Measurements from ENCODE around the gene SWT1.

SWT1 gene

GRCh38 chr1:185139246-185139645 lies 17.7 kb upstream of the SWT1 start:
- Histone ChIP-seq H3K4me2 (ENCODE audit: insufficient read depth, low read length, poor library complexity, severe bottlenecking) (no peak overlapping the region), H3K9me3 (replicated peaks in 1 of 2; ENCODE audit: control insufficient read depth in 2 of 2, insufficient read depth in 1 of 2, low read depth in 1 of 2, low read length in 2 of 2) (no peaks in the 10 kb centered on the region), H2BK15ac (ENCODE audit: low read length) (no peak overlapping the region), H4K91ac (ENCODE audit: low read depth, low read length, poor library complexity) (no peak overlapping the region), H4K8ac (ENCODE audit: low read depth, low read length) (no peak overlapping the region), H3K4me3 (ENCODE audit: low read length in 2 of 2) (no peak overlapping the region), H2BK12ac (ENCODE audit: low read length) (no peak overlapping the region), H2BK5ac (ENCODE audit: low read length) (no peak overlapping the region), H3K9ac (ENCODE audit: low read depth, low read length, poor library complexity) (no peak overlapping the region), H3K36me3 (replicated peaks in 1 of 2; ENCODE audit: control insufficient read depth in 2 of 2, insufficient read depth in 2 of 2, low read length in 2 of 2) (peaks cover 2 to 94% of the 10 kb centered on the region in 2 donors), H3K14ac (ENCODE audit: low read length) (no peak overlapping the region), H3K27me3 (ENCODE audit: control insufficient read depth in 3 of 3, insufficient read depth in 3 of 3, low read depth in 1 of 3, low read length in 3 of 3) (no peaks in the 10 kb centered on the region), H3K18ac (ENCODE audit: low read length) (no peak overlapping the region), H3K79me1 (ENCODE audit: low read depth, low read length) (no peaks in the 10 kb centered on the region), H3K4me1 (ENCODE audit: control insufficient read depth in 2 of 2, insufficient read depth in 1 of 2, low read depth in 1 of 2, low read length in 2 of 2) (no peaks in the 10 kb centered on the region), H3K27ac (replicated peaks; ENCODE audit: low read length) (no peak overlapping the region), H2BK120ac (ENCODE audit: low read depth, low read length) (no peak overlapping the region), H3K23ac (ENCODE audit: low read depth, low read length, poor library complexity) (no peak overlapping the region), H2AK5ac (ENCODE audit: low read depth, low read length) (no peak overlapping the region), H2AFZ (ENCODE audit: low read length) (no peak overlapping the region), H3K4ac (ENCODE audit: low read length) (no peak overlapping the region)
- WGBS, 2 donors (ENCODE audit: extremely low coverage in 2 of 2, insufficient read length in 2 of 2, insufficient replicate concordance in 1 of 2), result no CpG with 5 or more reads among the region's 4 CpGs
- no peak for DNase-seq (ENCODE audit: low spot score)

GRCh38 chr1:185144233-185144632 lies 12.7 kb upstream of the SWT1 start:
- Histone ChIP-seq H3K18ac (ENCODE audit: low read length) (no peak overlapping the region), H2BK15ac (ENCODE audit: low read length) (no peak overlapping the region), H3K9ac (ENCODE audit: low read depth, low read length, poor library complexity) (no peak overlapping the region), H3K79me1 (ENCODE audit: low read depth, low read length) (no peaks in the 10 kb centered on the region), H3K4me3 (ENCODE audit: low read length in 2 of 2) (no peak overlapping the region), H3K23ac (ENCODE audit: low read depth, low read length, poor library complexity) (no peak overlapping the region), H4K91ac (ENCODE audit: low read depth, low read length, poor library complexity) (no peak overlapping the region), H3K4me2 (ENCODE audit: insufficient read depth, low read length, poor library complexity, severe bottlenecking) (no peak overlapping the region), H3K9me3 (replicated peaks in 1 of 2; ENCODE audit: control insufficient read depth in 2 of 2, insufficient read depth in 1 of 2, low read depth in 1 of 2, low read length in 2 of 2) (no peaks in the 10 kb centered on the region), H3K27me3 (ENCODE audit: control insufficient read depth in 3 of 3, insufficient read depth in 3 of 3, low read depth in 1 of 3, low read length in 3 of 3) (no peaks in the 10 kb centered on the region), H3K14ac (ENCODE audit: low read length) (no peak overlapping the region), H2BK120ac (ENCODE audit: low read depth, low read length) (no peak overlapping the region), H3K4ac (ENCODE audit: low read length) (no peak overlapping the region), H2AFZ (ENCODE audit: low read length) (no peak overlapping the region), H4K8ac (ENCODE audit: low read depth, low read length) (no peak overlapping the region), H2BK12ac (ENCODE audit: low read length) (no peak overlapping the region), H3K4me1 (ENCODE audit: control insufficient read depth in 2 of 2, insufficient read depth in 1 of 2, low read depth in 1 of 2, low read length in 2 of 2) (no peaks in the 10 kb centered on the region), H2AK5ac (ENCODE audit: low read depth, low read length) (no peak overlapping the region), H2BK5ac (ENCODE audit: low read length) (no peak overlapping the region), H3K36me3 (replicated peaks in 1 of 2; ENCODE audit: control insufficient read depth in 2 of 2, insufficient read depth in 2 of 2, low read length in 2 of 2) (peaks cover 3 to 94% of the 10 kb centered on the region in 2 donors), H3K27ac (replicated peaks; ENCODE audit: low read length) (no peak overlapping the region)
- DNase-seq (ENCODE audit: low spot score), result no peak

GRCh38 chr1:185151215-185151614 lies 5.8 kb upstream of the SWT1 start:
- Histone ChIP-seq H4K91ac (ENCODE audit: low read depth, low read length, poor library complexity) (no peak overlapping the region), H3K4ac (ENCODE audit: low read length) (no peak overlapping the region), H3K4me2 (ENCODE audit: insufficient read depth, low read length, poor library complexity, severe bottlenecking) (no peak overlapping the region), H3K4me1 (ENCODE audit: control insufficient read depth in 2 of 2, insufficient read depth in 1 of 2, low read depth in 1 of 2, low read length in 2 of 2) (peaks cover 2% of the 10 kb centered on the region in 2 donors), H3K14ac (ENCODE audit: low read length) (no peak overlapping the region), H3K36me3 (replicated peaks in 1 of 2; ENCODE audit: control insufficient read depth in 2 of 2, insufficient read depth in 2 of 2, low read length in 2 of 2) (peaks cover 2 to 54% of the 10 kb centered on the region in 2 donors), H3K9ac (ENCODE audit: low read depth, low read length, poor library complexity) (no peak overlapping the region), H3K23ac (ENCODE audit: low read depth, low read length, poor library complexity) (no peak overlapping the region), H3K27ac (replicated peaks; ENCODE audit: low read length) (no peak overlapping the region), H4K8ac (ENCODE audit: low read depth, low read length) (no peak overlapping the region), H3K9me3 (replicated peaks in 1 of 2; ENCODE audit: control insufficient read depth in 2 of 2, insufficient read depth in 1 of 2, low read depth in 1 of 2, low read length in 2 of 2) (no peaks in the 10 kb centered on the region), H3K4me3 (ENCODE audit: low read length in 2 of 2) (no peak overlapping the region), H2BK120ac (ENCODE audit: low read depth, low read length) (no peak overlapping the region), H2BK15ac (ENCODE audit: low read length) (no peak overlapping the region), H3K27me3 (ENCODE audit: control insufficient read depth in 3 of 3, insufficient read depth in 3 of 3, low read depth in 1 of 3, low read length in 3 of 3) (no peaks in the 10 kb centered on the region), H3K79me1 (ENCODE audit: low read depth, low read length) (peaks cover under 1% of the 10 kb centered on the region), H3K18ac (ENCODE audit: low read length) (no peak overlapping the region), H2BK5ac (ENCODE audit: low read length) (no peak overlapping the region), H2BK12ac (ENCODE audit: low read length) (no peak overlapping the region), H2AK5ac (ENCODE audit: low read depth, low read length) (no peak overlapping the region), H2AFZ (ENCODE audit: low read length) (no peak overlapping the region)
- WGBS, 2 donors (ENCODE audit: extremely low coverage in 2 of 2, insufficient read length in 2 of 2, insufficient replicate concordance in 1 of 2), result no CpG with 5 or more reads among the region's 5 CpGs
- DNase-seq (ENCODE audit: low spot score), result no peak

- Histone ChIP-seq H3K4me2 (ENCODE audit: insufficient read depth, low read length, poor library complexity, severe bottlenecking) (no peak overlapping the region), H3K36me3 (replicated peaks in 1 of 2; ENCODE audit: control insufficient read depth in 2 of 2, insufficient read depth in 2 of 2, low read length in 2 of 2) (peaks cover 2 to 44% of the 10 kb centered on the region in 2 donors), H3K4me1 (ENCODE audit: control insufficient read depth in 2 of 2, insufficient read depth in 1 of 2, low read depth in 1 of 2, low read length in 2 of 2) (peaks cover 2% of the 10 kb centered on the region in 2 donors), H4K8ac (ENCODE audit: low read depth, low read length) (no peak overlapping the region), H3K18ac (ENCODE audit: low read length) (no peak overlapping the region), H3K9me3 (replicated peaks in 1 of 2; ENCODE audit: control insufficient read depth in 2 of 2, insufficient read depth in 1 of 2, low read depth in 1 of 2, low read length in 2 of 2) (no peaks in the 10 kb centered on the region), H3K23ac (ENCODE audit: low read depth, low read length, poor library complexity) (no peak overlapping the region), H2BK15ac (ENCODE audit: low read length) (no peak overlapping the region), H2AK5ac (ENCODE audit: low read depth, low read length) (no peak overlapping the region), H3K27me3 (ENCODE audit: control insufficient read depth in 3 of 3, insufficient read depth in 3 of 3, low read depth in 1 of 3, low read length in 3 of 3) (no peaks in the 10 kb centered on the region), H3K4ac (ENCODE audit: low read length) (no peak overlapping the region), H3K4me3 (ENCODE audit: low read length in 2 of 2) (no peak overlapping the region), H3K14ac (ENCODE audit: low read length) (no peak overlapping the region), H3K27ac (replicated peaks; ENCODE audit: low read length) (no peak overlapping the region), H4K91ac (ENCODE audit: low read depth, low read length, poor library complexity) (no peak overlapping the region), H2BK120ac (ENCODE audit: low read depth, low read length) (no peak overlapping the region), H3K79me1 (ENCODE audit: low read depth, low read length) (peaks cover 1% of the 10 kb centered on the region), H2AFZ (ENCODE audit: low read length) (no peak overlapping the region), H2BK5ac (ENCODE audit: low read length) (no peak overlapping the region), H2BK12ac (ENCODE audit: low read length) (no peak overlapping the region), H3K9ac (ENCODE audit: low read depth, low read length, poor library complexity) (no peak overlapping the region)
- no peak for DNase-seq (ENCODE audit: low spot score)
- no CpG with 5 or more reads among the region's 3 CpGs for WGBS, 2 donors (ENCODE audit: extremely low coverage in 2 of 2, insufficient read length in 2 of 2, insufficient replicate concordance in 1 of 2)
Measured at GRCh38 chr1:185152187-185152767, 4.7 kb upstream of the SWT1 start.

Data from neuronal stem cell (in vitro differentiated cells).